Epithelial cell of esophagus (primary cell): Measurements from ENCODE around the gene DSEL.

ENCODE experiments used
- DNase-seq: peaks from one replicate; pipeline ENCODE4 v3.0.0; 2010; ENCODE audit warnings: low read depth
- H3K4me3 ChIP-seq: 2 replicates; pipeline ENCODE4 v1.5.1; 2011; ENCODE audit warnings: mild to moderate bottlenecking, low read length, control low read depth
- TF ChIP-seq, protein P1 (sequence below): IDR thresholded peaks from 2 replicates; pipeline ENCODE4 v1.5.1; 2011; ENCODE audit warnings: low read depth, mild to moderate bottlenecking, low read length, control low read depth, inconsistent platforms; ENCODE audit not compliant: insufficient read depth; ENCODE audit errors: missing control alignments

Gene DSEL

DNA sequence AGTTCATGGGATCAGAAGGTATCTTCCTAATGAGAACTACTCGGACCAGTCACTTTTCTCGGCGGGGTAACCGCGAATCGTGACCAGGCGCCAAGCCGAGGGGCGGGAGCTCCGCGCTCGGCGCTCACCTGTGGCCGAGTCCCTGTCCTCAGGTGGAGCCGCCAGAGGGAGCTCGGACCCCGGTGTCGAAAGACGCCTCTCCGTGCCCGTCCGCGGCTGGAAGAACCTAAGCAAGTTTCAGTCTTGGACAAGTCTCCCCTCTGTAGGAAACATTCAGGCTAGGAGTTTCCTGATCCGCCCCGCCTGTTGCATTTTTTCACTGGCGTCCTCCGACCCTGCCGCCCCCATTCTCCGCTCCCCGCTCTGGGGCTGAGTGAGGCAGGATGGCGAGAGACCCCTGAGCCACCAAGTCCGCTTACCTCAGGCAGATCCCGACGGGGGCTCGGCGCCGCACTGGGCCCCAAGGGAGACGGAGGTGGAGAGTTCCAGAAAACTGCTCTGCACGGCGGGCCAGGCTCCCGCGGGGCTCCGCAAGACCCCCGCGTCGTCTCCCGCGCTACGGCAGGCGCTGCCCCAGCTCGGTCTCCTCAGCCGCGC lies 480 bp downstream of the DSEL start:
- DNase-seq = peak; percentile 93
- TF ChIP-seq, protein P1, sequence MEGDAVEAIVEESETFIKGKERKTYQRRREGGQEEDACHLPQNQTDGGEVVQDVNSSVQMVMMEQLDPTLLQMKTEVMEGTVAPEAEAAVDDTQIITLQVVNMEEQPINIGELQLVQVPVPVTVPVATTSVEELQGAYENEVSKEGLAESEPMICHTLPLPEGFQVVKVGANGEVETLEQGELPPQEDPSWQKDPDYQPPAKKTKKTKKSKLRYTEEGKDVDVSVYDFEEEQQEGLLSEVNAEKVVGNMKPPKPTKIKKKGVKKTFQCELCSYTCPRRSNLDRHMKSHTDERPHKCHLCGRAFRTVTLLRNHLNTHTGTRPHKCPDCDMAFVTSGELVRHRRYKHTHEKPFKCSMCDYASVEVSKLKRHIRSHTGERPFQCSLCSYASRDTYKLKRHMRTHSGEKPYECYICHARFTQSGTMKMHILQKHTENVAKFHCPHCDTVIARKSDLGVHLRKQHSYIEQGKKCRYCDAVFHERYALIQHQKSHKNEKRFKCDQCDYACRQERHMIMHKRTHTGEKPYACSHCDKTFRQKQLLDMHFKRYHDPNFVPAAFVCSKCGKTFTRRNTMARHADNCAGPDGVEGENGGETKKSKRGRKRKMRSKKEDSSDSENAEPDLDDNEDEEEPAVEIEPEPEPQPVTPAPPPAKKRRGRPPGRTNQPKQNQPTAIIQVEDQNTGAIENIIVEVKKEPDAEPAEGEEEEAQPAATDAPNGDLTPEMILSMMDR = peak; percentile 83
- peak overlapping the region; percentile 74 for H3K4me3 ChIP-seq

DNA sequence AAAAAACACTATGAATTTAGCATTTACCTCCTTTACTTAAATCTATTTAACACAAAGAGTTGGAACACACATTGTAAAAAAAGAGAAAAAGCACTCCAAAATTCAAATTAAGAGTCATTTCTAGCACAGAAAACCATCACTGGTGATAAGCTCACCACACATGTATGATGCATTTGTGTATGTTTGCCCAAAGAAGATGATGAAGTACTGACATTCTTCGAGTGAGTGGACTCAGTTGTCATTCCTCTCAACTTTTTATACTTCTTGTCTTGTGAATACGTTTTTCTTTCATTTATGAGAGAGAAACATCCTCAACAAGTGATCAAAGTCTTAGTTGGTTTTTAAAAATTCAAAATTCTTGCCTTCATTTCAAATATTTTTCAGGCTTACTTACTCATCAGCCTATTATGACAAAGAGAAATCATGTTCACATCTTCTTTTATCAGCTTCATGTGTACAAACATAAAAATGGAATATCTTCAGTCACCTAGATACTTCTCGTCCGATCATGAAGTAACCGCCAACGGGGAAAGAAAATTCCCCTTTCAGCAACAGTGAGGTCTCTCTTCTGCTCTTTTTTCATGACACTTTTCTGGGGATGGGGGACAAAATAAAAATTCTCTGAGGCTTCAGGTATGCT lies 1.5 kb downstream of the DSEL start:
- DNase-seq = no peak
- TF ChIP-seq, protein P1 = no peak
- H3K4me3 ChIP-seq = no peak overlapping the region

DNA sequence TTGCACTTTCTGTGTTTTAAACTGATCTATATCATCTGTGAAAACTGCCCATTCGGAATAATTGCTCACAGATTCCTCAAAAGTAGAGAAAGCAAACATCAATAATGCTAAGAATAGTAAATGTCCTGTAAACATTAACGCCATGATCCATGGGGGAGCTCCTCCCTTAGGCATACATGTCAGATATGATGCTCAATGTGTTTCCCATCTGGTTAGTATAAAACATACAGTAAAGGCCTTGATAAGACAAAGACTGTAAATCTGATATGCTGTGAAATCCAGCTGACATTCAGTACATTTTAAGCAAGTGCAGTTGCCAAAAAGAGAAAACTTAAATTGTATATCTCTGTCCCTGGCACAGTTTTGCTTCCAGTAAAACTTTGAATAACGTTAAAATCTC lies 2.1 kb downstream of the DSEL start:
- TF ChIP-seq, protein P1 = no peak
- H3K4me3 ChIP-seq = no peak overlapping the region
- no peak for DNase-seq

DNA sequence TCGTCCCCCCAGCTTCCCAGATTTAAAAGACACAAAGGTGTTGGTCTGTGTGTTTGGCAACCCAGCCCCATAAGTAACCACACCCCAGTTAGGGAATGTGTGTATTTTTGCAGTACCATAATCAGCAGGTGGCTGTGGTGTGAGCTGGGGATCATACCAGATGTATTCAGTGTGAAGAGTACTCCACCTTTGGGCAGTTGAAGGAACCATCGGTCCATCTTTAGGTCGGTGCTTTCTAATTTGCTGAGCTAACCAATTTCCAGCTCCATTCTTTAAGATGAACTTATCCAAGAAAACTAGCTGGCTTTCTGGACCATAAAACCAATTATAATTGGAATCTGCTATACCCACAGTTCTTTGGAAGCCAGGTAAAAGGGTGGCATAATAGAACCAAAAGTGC lies 3.2 kb downstream of the DSEL start:
- TF ChIP-seq, protein P1 = peak; percentile 22
- no peak overlapping the region for H3K4me3 ChIP-seq
- DNase-seq = peak; percentile 50

DNA sequence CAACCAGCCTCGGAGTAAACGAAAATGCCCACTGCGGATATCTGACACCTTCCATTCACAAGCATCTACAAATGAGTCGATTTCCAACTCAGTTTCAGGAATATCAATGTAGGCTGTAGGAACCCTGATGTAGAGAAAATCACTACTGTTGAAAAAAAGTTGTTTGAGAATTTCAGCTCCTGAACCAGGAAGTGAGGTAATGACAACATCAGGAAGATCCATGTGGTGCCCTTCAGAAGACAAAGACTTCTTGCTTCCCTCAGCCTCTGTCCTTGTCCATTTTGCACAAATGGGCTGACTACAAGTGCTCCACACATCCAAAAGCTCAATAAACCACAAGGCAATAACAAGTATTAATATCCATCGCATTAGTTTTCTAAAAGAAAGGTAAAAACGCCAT lies 4.7 kb downstream of the DSEL start:
- no peak for DNase-seq
- H3K4me3 ChIP-seq = no peak overlapping the region
- TF ChIP-seq, protein P1 = no peak

DNA sequence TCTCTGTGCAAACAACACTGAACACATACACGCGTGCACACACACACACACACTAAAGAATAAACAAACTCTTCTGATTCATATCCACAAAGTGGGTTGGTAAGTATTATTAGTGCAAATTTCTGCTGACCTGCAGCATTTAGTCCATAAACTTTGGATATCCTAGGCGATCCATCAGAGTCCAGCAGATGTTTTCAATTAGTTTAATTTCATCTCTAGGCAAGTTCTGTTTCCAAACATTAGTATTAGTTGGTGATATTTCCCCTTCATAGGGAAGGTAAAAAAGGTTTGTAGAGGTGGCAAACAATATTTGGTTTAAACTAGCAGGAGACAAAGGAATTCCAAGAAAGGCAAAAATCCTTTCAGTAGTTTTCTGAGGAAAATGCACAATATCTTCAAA lies 5.7 kb downstream of the DSEL start:
- no peak overlapping the region for H3K4me3 ChIP-seq
- TF ChIP-seq, protein P1 = no peak
- no peak for DNase-seq
